CD4-positive, alpha-beta T cell treated with Interleukin-2 at 100 ng/mL for 4 hours (primary cell): ENCODE data around the gene LBH.

Source experiments
- DNase-seq: peaks from one replicate; pipeline ENCODE4 v3.0.0-alpha.2; 2020; ENCODE audit warnings: low spot score

Gene LBH

DNA sequence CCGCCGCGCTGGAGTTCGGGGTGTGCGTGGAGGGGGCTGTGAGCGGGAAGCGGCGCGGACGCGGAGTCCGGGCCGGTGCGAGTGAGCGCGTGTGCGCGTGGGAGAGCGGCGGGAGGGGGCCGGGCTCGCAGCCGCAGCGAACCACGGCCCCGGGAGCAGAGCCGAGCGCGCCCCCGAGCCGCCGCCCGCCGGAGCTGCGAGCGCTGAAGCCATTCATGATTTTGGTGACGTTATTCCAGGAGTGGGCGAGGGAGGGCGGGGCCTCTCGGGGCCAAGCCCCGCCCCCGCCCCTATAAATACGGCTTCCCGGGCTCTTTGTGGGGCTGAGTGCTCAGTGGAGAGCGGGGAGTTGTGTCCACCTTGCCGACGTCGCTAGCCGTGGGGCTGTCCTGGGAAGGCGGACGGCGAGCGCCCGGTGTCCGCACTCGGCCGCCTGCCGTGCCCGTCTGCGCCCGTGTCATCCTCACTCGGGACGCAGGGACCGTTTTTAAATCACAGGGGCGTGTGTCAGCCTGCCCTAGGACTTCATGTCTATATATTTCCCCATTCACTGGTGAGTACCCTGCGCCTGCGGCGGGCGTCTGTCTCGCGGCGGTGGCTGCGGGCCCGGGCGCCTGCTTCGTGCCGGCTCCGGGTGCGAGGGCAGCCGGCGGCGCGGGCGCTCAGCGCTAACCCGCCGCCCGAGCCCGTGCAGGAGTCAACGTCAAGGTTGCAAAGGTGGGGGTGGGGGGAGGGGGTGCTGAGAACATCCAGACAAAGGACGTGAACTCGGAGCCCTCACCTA lies at the start of gene LBH:
Gene LBH (plus strand): TSS at position 323 of the 784 bp plus-strand sequence. CDS start 205 bp downstream, at position 528.
- DNase-seq, result peak; percentile 92

DNA sequence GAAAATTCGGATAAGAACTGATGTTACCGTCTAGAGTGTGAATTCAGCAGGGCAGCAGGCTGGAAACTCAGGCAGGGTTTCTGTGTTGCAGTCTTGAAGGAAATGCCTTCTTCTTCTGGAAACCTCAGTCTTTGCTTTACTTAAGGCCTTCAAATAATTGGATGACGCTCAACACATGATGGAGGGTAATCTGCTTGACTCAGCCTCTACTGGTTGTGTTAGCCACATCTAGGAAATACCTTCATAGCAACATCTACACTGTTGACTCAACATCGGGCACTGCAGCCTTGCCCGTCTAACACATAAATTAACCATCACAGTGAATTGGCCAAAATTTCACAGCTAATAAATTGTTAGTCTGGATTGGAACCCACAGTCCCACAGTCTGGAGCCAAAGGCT lies 47.3 kb upstream of the LBH start:
- DNase-seq, result no peak

DNA sequence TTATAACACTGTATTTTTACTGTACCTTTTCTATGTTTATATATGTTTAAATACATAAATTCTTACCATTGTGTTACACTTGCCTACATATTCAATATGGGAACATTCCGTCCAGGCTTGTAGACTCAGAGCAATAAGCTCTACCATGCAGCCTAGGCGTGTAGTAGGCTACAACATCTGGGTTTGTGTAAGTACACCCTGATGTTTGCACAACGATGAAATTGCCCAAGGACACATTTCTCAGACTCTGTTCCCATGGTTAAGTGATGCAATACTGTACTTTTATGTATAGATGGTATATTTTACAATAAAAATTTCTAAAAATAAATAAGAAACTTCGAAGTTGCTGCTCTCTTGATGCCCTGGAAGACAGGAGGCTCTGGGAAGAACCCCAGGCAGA lies 46.2 kb upstream of the LBH start:
- no peak for DNase-seq

DNA sequence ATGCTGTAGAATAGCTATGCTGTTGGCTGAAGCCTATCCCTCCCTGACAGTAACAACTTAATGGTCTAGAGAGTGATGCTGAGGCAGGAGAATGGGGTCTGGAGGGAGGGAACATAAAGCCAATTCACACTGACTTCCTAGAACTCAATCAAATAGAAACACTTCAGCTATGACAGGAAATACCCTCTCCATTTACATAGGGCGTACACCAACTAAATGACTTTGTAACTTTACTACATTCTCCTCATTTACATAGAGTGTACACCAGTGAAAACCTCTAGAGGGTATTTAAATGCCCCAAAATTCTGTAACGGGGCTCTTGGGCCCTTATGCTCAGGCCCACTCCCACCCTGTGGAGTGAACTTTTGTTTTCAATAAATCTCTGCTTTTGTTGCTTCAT lies 43.0 kb upstream of the LBH start:
- no peak for DNase-seq

DNA sequence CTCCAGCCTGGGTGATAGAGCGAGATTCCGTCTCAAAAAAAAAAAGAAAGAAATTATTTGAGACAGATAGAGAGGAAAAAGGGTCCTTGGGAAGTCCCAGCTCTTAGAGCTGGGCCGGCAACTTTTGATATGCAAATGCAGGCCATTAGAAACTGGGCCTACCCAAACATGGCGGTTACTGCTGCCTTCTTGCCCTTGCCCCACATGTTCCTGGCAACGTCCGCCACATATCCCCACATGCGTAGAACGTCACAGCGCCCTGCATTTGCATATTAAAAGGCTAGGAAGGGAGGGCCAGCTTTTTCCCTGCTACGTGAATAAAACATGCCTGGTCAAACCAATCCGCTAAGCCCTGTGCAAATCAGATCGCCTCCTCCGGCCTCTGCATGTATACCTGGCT lies 40.7 kb upstream of the LBH start:
- no peak for DNase-seq

DNA sequence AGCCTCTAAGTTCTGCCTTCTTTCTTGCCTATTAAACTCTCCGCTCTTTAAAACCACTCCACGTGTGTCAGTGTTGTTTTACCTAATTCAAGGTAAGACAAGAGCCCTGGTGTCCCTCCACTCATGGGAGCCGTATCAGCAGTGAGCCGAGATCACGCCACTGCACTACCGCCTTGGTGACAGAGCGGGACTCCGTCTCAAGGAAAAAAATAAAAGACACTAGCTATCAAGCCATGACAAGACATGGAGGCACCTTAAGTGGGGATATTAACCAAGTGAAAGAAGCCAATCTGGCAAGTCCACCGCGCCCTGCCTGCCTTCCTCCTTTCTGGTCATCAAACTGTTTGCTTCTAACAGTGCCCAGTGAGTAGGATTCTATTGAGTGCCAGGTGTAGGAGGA lies 40.2 kb upstream of the LBH start:
- no peak for DNase-seq

DNA sequence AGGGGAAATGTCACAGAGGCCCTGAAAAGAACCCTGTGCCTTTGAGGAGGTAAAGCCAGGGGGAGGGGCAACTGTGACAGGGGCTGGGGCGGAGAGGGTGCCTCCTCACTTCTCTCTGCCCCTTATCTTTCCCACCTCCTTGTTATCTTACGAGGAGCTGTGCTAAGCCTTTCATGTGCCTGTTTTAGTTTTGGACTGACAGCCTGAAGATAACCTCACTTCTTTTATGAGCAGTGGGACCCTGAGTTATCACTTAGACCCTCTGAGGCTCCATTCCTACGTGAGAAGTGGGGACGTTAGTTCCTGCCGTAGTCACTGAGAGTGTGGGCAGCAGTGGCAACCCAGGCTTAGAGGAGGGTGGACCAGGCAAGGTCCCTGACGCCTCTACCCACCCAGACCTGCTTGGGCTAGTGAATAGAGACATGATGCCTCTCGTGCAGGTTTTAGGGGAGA lies 39.5 kb upstream of the LBH start:
- no peak for DNase-seq

DNA sequence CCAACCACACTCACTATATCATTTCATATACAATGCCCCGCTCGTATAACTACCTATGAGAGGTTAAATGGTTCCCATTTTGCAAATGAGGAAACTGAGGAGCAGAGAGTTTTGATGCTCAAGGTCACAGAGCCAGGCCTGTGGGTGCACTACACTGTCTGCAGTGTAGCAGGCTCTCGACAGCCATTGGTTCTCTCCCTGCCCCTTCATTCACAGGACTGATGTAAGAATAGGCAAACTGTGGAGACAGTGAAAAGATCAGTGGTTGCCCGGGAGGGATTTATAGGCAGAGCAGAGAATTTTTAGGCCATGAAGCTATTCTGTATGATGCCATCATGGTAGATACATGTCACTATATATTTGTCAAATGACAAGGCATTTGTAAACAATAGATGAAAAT lies 39.0 kb upstream of the LBH start:
- DNase-seq, result no peak

DNA sequence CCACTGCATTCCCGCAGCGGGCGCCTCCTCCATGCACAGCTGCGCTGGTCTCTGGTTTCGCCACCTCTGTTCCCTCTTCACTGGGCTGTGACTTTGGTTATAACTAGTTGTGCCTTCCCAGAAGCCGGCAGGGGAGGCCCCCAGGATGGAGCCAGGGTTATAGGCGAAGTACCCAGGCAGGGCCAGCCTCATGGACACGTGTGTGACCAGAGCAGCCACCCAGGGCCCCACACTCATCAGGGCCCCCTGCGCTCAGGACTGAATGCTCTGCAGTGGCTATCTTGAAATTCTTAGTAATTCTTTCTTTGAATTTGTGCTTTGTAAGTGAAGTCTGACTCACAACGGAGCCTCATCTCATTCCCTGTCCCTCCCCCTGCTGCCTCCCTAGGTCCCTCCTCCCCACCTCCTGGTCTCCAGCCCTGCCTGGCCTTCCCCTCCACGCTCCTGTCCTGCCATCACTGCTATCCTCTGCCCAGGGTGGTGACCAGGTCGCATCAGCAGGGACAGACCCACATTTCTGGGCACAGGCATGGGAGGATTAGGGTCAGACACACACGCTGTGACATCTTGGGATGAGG lies 38.1 kb upstream of the LBH start:
- no peak for DNase-seq

DNA sequence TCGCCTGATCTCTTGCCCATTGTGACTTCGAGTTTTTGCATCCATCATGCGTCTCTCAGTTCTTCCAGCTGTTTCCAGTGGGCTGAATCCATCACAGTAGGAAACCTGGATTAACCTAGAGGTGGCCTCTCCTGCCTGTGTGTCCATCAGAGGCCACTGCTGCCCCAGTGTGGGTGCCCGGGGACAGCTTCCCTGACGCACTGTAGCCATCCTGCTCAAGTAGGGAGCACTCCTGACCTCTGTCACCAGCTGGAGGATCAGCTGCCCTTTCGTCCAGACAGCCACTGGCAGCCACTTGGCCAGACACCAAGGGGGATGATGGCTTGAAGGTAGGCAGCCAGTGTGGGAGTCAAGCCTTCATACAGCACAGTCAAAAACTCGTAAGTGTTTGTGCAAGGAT lies 36.9 kb upstream of the LBH start:
- no peak for DNase-seq

DNA sequence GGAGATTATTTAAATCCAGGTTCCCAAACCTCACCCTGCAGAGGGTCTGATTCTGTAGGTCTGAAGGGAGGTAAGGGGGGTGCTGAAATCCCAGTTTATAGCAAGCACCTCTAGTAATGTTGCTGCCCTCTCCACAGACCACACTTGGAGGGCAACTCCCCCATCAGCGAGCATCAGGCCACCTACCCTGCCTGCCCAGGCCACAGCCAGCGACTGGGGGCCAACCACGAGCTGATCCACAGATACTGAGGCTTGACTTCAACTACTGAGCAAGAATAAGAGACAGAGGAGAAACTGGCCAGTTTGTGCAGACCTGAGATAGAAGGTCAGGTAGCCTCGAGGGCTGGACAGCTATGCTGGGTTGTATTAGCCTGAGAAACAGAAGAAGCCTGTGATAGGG lies 36.3 kb upstream of the LBH start:
- no peak for DNase-seq

DNA sequence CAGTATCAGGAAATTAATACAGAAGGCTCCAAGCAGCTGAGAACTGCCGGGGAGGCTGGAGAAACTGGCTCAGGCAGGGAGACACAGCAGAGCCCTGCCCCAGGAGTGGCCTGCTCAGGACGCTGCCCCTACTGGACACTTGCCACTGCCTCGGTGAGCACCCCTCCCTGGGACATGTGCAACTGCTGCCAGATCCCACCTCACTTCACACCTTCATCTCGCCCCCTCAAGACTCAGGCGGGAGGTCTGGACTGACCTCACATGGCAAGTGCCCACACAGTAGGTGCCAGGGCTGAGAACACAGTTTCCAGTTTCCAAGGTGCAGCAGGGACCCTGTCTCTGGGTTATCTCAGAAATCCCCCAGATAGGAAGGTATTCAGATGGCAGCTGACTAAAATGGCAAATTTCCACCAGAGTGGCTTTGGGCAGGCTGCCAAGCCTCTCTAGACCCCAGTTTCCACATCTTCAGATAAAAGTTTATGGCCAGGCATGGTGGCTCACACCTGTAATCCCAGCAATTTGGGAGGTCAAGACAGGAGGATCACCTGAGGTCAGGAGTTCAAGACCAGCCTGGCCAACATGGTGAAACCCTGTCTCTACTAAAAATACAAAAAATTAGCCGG lies 33.7 kb upstream of the LBH start:
- no peak for DNase-seq

DNA sequence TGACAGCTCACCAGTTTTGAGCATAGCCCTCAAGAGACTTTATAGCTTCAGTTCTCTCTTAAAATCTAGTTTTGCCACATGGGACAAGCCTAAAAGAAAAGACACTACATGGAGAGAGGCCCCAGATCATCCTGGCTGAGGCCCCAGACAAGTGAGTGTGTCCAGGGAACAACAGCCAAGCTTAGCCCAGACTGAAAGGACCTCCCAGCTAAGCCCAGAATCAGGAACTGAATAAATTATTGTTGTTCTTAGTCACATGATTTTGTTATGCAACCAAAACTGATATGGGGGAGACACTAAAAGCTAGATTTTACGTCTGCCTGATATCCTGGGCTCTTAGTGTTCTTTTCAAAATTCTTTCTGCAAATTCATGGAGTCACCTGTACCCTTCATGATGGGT lies 29.3 kb upstream of the LBH start:
- DNase-seq, result no peak

DNA sequence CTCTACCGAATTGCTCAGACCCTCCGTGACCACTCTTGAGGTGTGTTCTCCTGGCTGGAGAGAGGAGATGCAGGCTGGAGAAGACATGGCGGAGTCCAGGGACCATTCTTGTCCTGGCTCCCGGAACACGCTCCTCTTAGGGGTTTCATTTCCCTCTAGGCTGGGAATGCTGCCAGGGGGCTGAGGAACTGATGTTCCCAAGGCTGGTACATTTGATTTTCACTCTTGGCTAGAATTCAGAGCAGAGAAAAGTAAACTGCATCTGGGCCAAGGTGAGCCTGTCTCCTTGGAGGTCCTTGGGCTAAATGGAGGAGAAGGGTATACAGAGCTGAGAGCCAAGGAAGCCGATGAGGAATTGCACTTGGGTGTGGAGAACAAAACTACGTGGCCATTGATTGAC lies 28.2 kb upstream of the LBH start:
- DNase-seq, result no peak

DNA sequence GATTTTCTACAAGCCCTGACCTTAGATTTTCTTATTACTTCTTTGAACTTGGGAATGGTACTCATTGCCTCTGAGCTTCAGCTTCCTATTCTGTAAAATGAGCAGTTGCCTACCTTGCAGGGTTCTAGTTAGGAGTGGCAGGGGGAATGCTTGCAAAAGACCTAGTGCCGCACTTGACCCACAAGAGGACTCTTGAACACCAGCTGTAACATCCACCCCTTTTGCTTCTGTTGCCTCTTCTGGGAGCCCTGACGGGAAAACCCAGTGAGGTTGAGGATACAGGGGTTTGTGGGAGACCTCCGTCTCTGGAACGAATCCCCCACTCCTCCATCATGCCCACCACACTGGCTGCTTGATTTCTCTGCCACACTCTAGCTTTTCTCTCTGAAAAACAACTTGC lies 27.1 kb upstream of the LBH start:
- DNase-seq, result no peak

DNA sequence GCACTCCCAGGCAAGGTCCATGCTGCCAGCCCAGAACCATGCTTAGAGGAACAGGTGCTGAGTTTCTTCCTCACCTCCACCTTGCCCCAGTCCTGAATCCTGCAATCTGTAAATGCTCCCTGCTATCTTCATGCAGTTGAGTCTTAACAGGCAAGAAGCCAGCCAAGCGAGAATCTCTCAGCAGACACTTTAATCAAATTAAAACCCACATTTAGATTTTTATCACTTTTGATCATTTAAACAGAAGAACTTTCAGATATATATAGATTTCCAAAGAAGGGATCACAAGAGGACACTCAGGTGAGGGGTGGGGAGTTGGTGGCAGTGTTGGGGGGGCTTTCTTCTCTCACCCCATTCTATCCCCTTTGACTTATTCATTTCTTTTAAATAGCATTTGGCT lies 25.9 kb upstream of the LBH start:
- DNase-seq, result no peak

DNA sequence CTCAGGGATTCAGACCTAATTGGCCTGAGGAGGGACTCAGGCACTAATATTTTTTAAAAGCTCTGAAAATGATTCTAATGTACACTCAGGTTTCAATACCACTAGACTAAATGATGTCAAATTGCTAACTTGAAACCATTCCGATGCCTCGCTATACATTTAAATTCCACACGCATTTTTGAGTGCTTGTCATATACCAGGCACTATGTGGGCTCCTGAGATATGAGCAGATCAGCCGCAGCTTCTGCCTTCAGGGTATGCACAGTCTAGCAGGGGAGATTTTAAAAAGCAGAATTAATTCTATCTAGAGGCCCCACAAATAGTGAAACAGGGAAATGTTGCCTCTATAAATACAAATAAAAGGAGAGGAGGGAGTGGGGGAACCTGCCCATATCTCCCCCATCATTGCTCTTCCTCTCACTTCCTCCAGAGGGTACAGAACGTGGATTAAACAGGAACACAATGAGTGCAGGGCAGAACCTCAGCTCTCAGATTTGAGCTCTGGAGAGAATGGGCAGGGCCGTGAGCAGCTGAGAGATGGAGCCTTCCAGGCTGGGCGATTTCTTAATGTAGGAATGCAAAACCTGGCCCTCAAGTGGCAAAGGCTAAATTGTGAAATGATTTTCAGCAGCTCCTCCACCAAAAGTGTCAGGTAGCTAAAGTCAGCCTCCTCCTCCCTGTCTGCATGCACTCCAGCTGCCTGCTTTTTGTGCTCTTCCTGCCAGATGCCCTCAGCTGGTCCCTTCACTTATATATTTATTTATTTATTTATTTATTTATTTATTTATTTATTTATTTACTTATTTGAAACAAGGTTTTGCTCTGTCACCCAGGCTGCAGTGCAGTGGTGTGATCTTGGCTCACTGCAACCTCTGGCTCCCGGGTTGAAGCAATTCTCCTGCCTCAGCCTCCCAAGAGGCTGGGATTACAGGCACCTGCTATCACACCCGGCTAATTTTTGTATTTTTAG lies 24.6 kb upstream of the LBH start:
- DNase-seq, result no peak

DNA sequence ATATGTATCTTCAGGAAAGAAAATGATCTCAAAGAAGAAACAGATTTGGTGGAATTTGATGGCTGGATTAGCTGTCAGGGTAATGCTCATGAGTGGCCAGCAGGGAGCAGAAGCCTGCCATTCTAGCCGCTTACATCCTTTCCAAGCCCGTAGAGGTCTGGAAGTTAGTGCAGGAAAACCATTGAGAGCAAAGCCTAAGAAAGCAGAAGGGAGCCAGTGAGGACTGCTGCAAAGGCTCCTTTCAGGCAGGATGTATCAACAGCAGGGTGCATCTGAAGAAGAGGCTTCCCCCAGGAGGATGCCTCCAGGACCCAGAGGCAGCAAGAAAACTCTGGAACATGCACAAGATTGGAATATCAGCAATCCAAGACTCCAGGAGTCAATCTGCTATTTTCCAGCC lies 22.9 kb upstream of the LBH start:
- peak; percentile 56 for DNase-seq

DNA sequence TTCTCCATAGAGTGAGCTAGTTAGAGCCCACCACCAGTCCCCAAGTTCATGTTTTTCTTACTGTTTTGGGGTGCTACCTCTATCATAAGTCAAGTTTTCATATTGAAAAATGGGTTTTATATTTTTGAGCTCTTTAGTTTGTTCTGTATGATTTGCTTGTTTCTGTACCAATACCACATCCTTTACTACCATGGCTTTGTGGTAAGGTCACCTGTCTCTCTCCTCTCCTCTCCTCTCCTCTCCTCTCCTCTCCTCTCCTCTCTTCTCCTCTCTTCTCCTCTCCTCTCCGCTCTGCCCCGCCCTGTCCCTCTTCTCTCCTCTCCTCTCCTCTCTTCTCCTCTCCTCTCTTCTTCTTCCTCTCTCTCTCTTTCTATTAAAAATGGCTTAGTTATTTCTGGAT lies 22.1 kb upstream of the LBH start:
- DNase-seq, result no peak

DNA sequence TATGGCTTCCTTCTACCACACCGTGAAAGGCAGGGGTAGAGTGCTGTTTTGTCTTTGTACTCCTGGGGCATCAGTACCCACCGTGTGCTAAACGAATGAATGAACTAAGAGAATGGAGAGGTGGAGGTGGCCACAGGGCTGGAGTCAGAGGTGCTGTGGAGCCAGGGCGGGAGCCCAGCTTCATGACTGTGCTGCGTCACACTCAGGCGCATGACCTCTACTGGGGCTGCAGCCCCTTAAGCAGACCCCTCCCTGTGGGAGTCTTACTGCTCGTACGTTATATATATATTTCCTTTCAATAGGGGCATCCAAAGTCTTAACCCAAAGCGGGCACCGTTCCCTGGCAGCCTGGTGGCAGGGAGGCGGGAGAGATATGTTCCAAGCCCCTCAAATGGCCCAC lies 18.0 kb upstream of the LBH start:
- DNase-seq, result no peak

DNA sequence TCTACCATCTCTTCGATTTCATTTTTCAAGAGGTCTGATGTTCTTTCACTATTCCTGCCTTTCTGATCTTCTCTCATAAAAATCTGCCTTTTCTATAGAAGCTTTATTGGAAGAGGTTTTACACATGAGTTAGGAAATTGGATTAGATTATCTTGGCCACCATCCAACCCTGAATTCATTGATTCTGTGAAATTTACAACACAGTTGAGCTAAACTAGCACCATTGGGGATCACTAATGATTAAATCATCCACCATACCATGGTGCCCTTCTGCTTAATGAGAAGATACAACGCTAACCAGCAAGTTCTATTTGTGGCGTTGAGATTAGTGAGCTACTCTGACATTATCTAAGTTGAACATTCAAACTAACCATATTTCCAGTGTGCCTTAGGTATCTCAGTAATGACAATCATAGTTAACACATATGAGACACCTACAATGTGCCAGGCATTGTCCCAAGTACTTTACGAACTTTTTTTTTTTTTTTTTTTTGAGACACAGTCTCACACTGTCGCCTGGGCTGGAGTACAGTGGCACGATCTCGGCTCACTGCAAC lies 17.3 kb upstream of the LBH start:
- no peak for DNase-seq

DNA sequence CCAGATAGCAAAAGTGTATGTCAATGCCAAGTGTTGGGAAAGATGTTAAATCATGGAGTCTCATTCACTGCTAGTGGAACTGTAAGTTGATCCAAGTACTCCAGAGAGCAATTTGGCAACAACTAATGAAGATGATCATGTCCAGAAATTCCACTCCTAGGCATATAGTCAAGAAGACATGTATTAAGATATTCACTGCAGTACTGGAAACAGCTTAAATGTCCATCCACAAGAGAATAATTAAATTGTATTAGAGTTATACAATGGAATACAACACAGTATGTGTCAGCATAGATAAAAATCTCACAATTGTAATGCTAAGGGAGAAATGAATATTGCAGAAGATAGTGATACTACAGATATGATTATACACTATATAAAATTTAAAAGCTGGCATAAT lies 15.2 kb upstream of the LBH start:
- no peak for DNase-seq
